ENCODE data around the gene PRKCE.

DNA sequence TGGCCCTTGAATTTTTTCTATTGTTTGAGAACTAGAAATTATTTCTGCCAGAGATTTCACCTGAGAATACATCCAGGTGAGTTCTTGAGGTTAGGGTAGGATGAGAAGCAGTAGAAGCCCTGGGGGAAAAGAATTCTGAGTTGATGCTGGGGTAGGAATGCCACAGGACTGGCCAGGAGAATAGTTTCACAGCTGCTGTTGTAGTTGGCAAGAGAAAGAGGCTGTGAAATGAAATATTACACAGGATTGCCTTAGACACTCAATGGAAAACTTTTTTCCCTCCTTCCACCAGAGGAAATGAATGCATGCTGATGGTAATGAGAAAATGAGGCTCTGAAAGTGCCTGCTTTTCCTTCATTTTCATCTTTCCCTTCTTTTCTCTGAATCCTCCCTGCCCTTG, 54.6 kb downstream of the PRKCE start:
- no peak for TF ChIP-seq POLR2AphosphoS5 (IDR thresholded peaks at IDR 0.05; ENCODE audit: borderline replicate concordance, low read depth, low read length)
- TF ChIP-seq EZH2 (IDR thresholded peaks at IDR 0.05), result no peak
- TF ChIP-seq FOXP2 (optimal IDR thresholded peaks at IDR 0.05; ENCODE audit: control extremely low read depth, extremely low read length, insufficient read depth), result no peak
